HG03039 (cell line): ENCODE results near the gene CLEC17A.
A peak's percentile ranks its signal among the peaks of the same experiment; 100 is the strongest.
"Not testable (repeated sequence)": the region's sequence is repeated elsewhere in the genome, so short reads cannot be mapped to it uniquely, and the experiment has no call there.

Experiments
- ATAC-seq: cut with Tn5 transposase; IDR thresholded peaks from one replicate; pipeline ENCODE4 v1.9.1; 2021; ENCODE audit warnings: mild to moderate bottlenecking, moderate library complexity; ENCODE audit not compliant: unreplicated experiment

Gene CLEC17A

DNA sequence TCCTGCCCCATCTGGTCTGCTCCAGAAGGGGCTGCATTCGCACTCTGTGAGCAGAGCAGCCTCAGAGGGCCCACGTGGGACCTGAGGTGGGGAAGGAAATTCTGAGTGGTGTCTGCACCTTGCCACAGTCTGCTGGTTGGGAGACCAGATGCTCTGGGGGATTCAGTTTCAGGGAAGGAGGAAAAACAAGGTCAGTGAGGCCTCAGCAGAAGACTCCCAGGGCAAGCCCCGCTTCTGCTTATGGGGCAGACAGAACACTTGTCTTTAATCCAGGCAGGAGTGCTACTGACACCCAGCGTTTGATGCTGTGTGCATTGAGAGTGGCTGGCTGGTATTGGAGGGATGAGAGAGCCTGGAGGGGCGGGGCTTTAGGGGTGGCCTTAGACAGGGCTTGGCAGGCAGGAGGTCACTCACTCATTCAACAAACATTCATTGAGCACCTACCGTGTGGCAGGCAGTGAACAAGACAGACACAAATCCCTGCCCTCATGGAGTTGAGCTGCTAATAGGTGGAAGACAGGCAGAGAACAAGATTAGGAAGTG is 4.9 kb upstream of the CLEC17A start:
- no peak for ATAC-seq

DNA sequence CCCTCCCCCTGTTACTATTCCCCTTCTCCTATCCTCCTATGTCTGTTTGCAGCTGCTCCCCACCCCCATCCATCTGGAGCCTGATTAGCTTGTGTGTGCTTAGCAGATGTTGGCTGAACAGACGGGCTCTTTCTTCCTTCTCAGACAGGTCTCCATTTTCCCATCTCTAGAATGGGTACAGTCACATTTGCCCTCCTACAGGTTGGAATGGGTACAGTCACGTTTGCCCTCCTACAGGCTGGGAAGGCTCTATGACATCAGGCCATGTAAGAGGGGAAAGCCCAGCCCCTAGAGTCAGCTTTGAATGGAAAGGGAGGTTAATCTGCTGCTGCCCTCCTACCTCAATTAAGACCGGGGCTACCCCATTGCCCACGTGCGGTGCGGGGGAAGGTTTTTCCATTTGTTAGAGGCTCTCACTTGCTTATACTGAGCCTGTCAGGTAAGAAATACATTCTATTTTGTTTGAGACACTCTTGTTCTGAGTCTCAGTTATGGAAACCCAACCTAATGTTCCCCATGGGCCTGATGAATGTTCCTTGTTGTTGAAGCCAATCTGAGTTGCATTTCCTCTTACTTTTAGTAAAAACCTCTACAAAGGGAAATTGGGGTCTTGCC is 2.2 kb upstream of the CLEC17A start:
- no peak for ATAC-seq

DNA sequence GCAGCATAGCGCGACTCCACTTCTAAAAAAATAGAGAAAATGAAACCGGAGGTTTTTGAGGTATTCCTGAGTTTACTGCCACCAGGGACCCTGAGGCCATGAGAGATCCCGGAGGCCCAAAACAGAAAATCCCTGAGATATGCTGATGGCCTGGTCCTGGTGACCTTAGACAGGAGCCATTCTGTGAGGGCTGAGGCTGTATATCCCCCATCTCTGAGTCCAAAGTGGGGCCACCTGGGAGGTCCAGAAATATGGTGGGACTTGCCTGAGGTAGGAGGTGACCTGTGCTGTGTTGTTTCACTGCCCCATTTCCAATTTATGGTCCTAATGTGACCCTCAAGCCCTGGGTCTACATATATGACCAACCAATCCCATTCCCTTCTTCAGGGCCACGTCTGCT is 1.5 kb downstream of the CLEC17A start:
- ATAC-seq: not testable (repeated sequence)

DNA sequence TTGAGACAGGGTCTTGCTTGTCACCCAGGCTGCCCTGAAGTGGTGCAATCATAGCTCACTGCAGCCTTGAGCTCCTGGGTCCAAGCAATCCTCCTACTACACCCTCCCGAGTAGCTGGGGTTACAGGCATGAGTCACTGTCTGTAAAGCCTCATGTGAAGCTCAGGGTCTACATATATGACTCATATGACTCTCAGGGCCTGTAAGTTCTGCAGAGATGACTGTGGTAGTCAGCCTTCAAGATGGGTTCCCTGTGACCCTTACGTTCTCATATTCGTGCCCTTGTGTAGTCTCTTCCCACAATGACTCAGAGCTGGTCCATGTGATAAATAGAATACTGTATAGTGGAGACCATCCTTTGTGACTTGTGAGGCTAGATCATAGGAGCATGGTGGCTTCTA is 2.3 kb downstream of the CLEC17A start:
- peak; percentile 64 for ATAC-seq

DNA sequence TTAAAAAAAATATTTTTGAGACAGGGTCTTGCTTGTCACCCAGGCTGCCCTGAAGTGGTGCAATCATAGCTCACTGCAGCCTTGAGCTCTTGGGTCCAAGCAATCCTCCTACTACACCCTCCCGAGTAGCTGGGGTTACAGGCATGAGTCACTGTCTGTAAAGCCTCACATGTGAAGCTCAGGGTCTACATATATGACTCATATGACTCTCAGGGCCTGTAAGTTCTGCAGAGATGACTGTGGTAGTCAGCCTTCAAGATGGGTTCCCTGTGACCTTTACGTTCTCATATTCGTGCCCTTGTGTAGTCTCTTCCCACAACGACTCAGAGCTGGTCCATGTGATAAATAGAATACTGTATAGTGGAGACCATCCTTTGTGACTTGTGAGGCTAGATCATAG is 6.5 kb downstream of the CLEC17A start:
- not testable (repeated sequence) for ATAC-seq

DNA sequence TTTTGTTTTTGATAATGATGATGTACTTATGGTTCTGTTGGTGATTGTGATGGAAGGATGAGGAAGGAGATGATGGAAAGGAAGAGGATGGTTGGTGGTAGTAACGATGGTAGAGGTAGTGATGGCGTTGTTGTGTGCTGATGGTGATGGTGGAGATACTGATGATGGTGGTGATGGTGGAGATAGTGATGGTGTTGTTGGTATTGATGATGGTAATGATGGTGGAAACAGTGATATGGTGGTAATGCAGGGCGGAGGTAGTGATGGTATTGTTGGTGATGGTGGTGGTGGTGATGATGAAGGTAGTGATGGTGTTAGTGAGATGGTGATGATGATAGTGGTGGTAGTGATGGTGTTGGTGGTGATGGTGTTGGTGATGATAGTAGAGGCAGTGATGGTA is 12.7 kb downstream of the CLEC17A start:
- no peak for ATAC-seq

DNA sequence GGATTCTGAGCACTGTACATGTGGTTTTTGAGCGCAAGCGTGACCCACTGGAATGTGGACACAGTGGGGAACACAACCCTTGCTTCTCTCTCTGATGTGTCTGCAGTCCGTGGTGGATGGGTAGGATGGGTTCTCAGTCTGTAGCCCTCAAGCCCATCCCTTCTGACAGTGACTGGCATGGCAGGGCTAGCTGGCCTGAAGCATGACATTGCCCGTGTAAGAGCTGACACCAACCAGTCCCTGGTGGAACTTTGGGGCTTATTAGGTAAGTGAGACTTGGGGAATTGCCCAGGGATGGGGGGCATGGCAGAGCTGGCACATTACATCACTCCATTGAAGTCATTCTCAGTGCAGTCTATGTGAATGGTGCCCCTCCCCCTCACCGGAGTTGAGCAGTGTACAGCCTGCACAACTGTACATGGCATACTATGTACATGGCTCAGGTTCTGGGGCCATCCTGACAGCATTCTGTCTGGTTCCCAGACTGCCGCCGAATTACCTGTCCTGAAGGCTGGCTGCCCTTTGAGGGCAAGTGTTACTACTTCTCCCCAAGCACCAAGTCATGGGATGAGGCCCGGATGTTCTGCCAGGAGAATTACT is 16.8 kb downstream of the CLEC17A start:
- ATAC-seq: no peak

DNA sequence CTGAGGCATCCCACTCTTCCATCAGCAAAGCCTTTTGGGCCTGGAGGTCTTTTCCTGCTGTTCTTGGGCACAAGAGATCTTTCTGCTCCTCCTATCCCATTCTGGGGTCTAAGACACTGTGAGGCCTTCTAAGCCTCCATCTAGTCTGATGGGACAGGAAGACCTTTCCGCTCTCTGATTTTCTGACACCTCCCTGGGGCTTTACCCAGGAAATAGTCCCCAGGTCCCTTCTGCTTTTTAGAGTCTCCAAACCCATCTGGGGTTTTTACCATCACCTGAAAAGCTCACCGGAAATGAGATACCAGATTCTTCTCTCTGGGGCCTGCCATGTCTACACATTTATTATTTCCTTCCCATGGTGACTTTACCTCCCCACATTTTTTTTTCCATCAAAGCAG is 21.1 kb downstream of the CLEC17A start:
- ATAC-seq: no peak

DNA sequence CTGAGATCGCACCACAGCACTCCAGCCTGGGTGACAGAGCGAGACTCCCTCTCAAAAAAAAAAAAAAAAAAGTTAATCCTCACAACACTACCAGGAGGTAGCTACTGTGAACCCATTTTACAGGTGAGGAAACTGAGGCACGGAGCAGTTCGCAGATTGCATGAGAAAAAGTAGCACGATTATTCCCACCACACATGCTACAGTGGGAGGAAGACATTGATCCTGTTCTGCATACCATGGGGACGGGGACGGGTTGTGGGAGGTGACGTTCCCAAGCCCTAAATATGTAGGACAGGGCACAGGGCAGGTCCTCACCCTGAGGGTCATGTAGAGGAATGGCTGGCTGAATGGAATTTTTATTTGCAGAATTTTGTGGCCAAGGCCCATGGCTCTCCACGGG is 23.7 kb downstream of the CLEC17A start:
- no peak for ATAC-seq

DNA sequence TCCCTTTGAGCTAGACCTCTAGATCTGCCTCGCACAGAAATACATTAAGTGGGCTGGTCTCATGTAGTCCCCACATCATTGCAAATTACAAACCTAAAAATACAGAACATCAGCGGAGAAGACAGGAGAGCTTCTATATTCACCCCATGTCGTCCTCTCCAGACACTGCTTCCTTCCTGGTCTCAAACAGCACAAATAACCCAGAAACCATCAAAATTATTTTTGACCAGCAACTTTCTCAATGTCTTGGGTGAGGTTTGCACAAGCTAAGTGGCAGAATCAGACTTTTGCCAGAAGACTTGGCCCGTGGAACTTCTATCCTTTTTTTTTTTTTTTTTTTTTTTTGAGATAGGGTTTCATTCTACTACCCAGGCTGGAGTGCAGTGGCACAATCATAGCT is 28.2 kb downstream of the CLEC17A start:
- no peak for ATAC-seq

DNA sequence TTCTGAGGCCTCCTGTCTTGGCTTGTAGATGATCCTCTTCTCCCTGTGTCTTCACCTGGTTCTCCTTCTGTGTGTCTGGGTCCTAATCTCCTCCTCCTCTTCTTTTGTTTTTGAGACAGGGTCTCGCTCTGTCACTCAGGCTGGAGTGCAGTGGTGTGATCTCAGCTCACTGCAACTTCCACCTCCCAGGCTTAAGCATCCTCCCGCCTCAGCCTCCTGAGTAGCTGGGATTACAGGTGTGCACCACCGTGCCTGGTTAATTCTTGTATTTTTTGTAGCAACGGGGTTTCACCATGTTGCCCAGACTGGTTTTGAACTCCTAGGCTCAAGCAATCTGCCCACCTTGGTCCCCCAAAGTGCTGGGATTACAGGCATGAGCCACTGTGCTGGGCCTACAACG is 29.4 kb downstream of the CLEC17A start:
- not testable (repeated sequence) for ATAC-seq

DNA sequence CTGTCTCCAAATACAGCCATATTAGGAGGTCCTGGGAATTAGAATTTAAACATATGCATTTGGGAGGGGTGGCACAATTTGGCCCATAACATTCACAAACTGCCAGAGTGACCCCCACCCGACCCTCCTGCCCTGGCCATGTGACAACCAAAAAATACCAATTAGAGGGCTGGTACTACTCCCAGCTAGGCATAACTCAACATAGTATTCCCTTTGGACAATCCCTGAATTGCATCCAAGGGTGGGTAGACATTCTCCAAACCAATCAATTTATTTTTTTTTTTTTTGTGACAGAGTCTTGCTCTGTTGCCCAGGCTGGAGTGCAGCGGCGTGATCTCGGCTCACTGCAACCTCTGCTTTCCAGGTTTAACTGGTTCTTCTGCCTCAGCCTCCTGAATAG is 29.8 kb downstream of the CLEC17A start:
- ATAC-seq: no peak

DNA sequence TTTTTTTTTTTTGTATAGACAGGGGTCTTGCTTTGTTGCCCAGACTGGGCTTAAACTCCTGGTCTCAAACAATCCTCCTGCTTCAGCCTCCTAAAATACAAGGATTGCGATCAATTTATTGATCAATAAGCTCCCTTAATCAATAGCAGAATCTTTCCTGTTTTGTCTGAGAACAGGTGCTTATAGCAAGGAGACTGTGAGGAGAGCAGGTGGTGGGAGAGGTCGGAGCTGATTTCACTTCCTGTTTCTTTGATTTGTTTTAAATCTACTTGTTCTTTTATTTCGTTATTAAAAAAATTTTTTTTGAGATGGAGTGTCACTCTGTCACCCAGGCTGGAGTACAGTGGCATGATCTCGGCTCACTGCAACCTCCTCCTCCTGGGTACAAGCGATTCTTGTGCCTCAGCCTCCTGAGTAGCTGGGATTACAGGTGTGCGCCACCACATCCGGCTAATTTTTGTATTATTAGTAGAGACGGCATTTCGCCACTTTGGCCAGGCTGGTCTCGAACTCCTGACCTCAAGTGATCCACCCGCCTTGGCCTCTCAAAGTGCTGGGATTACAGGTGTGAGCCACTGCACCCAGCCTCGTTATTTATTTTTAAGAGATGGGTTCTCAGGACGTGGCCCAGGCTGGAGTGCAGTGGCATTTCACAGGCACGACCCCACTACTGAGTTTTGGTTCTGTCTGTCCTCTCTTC is 30.7 kb downstream of the CLEC17A start:
- ATAC-seq: not testable (repeated sequence)

DNA sequence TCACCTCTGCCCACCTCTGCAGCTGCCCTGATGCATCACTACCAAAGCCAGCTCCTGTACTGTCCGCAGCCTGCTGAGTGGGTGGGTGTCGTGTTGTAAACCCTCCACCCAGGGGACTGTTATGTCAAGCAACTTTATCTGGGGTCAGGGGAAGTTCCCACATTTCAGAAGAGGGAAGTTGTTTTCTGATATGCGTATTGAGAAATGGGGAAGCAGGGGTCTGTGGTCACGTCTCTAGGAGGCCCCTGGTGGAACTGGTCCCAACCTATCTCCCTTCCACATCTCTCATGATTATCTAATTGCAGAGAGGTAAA is 31.2 kb downstream of the CLEC17A start:
- no peak for ATAC-seq

DNA sequence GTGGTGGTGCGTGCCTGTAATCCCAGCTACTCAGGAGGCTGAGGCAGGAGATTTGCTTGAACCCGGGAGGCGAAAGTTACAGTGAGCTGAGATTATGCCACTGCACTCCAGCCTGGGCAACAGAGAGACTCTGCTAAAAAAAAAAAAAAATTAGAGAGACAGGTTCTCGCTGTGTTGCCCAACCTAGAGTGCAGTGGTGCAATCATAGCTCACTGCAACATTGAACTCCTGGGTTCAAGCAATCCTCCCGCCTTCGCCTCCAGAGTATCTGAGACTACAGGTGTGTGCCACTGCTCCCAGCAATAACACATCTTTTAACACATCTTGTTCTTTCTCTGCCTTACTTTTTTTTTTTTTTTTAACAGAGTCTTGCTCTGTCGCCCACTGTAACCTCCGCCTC is 32.7 kb downstream of the CLEC17A start:
- ATAC-seq: no peak

DNA sequence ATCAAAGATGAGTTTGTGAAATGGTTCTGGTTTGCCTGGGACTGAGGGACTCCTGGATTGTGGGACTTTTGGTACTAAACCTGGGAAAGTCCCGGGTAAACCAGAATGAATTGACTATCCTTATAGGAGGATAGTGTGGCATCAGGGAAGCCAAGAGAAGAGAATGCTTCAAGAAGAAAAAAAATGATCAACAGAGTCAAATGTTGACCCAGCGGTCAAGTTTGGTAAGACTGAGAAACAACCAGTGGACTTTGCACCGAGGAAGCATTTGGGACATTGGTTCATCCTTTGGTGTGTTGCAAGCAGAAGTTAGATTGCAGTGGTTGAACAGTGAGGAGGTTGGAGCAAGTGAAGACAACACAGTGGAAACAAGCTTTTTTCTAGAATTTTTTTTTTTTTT is 33.5 kb downstream of the CLEC17A start:
- no peak for ATAC-seq

DNA sequence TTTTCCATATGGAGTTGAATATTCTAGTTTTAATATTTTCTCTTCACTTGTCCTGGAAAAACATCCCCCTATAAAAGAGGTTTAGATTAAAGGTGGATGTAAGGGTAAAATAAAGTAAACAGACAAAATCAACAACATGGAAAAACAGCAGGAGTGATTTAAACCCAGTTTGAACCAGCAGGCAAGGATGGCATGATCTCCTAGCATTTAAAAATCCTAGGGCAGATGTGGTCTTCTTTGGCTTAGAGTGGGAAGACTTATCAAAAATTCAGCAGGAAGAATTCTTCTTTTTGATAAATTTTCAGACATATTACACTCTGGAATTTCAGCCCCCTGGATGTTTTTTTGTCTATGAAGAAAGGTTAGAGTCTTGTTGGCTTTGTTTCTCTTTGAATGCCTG is 36.5 kb downstream of the CLEC17A start:
- no peak for ATAC-seq

DNA sequence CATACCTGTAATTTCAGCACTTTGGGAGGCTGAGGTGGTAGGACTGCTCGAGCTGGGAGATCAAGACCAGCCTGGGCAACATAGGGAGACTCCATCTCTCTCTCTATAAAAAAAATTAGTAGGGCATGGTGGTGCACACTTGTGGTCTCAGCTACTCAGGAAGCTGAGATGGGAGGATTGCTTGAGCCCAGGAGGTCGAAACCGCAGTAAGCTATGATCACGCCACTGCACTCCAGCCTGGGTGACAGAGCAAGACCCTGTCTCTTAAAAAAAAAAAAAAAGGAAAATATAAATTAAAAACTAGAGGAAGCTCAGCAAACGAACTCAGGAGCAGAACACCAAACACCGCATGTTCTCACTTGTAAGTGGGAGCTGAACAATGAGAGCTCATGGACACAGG is 41.6 kb downstream of the CLEC17A start:
- ATAC-seq: not testable (repeated sequence)

DNA sequence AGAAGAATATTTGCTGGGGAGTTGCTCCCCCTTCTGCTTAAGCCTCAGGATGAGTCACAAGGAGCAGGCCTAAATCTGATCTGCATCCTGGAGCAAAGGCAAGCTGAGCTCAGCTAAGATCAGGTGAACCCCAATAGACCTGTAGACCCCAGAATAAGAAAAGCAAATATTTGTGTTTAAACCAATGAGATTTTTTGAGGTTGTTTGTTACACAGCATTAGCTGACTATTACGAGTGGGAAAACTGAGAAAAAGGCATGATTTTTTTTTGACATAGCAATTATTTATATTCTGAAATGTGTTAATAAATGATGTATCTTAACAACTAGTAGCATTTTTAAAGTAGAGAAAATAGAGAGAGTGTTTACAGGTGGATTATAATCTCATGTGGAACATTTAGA is 46.7 kb downstream of the CLEC17A start:
- no peak for ATAC-seq

DNA sequence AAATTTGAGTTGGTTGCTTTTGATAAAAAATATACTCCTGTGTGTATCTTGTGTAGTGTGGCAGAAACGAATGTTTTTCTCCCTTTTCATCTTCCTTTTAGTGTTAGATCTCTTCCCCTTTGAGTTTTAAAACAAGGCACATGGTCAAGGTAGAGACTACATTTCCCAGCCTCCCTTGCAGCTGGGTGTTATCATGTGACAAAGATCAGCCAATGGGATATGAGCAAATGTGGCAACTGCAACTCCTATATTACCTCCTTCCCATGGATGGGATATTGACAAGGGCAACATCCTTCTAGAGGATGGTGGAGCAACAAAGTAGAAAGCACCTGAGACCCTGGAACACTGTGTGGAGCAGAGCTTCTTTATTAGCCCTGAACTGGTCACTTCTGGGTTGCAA is 49.4 kb downstream of the CLEC17A start:
- ATAC-seq: no peak

DNA sequence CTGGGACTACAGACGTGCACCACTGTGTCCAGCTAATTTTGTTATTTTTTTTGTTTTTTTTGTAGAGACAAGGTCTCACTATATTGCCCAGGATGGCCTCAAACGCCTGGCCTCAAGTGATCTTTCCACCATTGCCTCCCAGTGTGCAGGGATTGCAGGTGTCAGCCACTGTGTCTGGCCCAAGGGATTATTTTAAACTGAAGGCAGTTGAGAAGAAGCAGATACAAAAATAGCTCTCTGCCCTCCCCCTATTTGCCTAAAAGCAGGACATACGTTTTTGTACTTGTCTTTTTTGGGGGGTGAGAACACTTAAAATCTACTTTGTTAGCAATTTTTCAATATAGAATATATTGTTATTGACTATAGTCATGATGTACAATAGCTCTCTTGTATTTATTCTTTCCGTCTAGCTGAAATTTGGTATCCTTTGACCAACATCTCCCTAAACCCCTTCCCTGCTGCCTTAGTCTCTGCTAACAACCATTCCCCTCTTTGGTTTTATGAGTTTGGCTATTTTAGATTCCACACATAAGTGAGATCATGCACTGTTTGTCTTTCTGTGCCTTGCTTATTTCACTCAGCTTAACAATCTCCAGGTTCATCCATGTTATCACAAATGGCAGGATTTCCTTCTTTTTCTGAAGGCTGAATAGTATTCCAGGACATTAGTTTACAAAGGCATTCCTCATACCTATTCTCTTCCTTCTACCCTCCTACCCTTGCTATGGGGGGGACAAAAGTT is 56.8 kb downstream of the CLEC17A start:
- ATAC-seq: no peak

DNA sequence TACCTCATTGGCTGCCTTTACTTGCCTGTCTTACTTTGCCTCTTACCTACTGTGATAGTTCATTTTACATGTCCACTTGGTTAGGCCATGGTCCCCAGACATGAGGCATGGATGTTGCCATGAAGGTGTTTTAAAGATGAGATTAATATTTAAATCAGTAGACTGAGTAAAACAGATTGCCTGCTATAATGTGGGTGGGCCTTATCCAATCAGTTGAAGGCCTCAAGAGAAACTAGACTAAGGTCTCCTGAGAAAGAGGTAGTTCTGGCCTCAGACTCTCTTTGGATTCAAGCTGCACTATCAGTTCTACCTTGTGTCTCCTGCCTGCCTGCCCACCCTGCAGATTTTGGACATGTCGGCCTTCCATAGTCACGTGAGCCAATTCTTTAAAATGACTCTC is 65.6 kb downstream of the CLEC17A start:
- ATAC-seq: no peak
